GM19035 (cell line): ENCODE results near the gene UBB.

ENCODE experiments used
- ATAC-seq: cut with Tn5 transposase; IDR thresholded peaks from one replicate; pipeline ENCODE4 v1.9.1; 2021; ENCODE audit not compliant: unreplicated experiment

The UBB gene

DNA sequence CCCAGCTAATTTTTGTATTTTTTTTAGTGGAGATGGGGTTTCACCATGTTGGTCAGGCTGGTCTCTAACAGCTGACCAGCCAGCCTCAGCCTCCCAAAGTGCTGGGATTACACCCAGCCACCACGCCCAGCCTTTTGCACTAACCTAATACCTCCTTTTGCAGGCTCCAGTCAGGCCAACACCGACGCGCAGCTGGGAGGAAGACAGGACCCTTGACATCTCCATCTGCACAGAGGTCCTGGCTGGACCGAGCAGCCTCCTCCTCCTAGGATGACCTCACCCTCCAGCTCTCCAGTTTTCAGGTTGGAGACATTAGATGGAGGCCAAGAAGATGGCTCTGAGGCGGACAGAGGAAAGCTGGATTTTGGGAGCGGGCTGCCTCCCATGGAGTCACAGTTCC, 36.5 kb downstream of the UBB start:
- no peak for ATAC-seq

DNA sequence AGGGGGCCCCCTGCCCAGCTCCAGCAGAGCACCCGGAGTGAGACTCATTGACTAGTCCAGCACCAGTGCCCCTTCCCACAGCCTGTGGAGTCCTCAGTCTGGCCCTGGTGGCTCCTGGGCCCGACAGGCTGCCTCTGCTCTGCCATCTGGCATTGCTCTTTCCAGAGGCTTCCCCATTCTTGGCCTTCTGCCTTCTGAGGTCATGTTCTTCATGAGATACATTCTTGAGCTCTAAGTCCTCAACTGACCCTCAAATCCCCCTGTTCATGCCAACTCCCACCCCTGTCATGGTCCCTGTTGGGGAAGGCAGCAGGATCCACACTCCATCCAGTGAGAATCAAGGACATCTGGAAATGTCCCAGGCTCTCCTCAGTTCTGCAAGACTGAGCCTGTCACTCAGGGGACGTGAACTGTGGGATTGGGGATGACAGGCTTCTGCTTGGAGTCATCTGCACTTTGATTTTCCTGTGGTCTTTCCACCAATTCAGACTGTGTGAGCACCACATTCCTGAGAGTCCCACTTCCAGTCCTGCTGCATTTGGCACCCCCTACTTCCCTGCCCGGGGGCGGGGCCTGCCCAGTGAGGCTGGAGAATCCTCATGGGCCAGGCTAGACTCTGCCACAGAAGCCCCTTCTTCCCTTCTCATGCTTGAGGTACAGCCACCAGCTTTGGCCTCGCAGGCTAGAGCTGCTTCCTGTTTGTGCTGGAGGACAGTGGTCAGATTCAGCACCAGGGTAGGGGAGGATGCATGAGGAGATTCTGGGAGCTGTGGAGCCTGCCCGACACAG, 37.2 kb downstream of the UBB start:
- no peak for ATAC-seq

DNA sequence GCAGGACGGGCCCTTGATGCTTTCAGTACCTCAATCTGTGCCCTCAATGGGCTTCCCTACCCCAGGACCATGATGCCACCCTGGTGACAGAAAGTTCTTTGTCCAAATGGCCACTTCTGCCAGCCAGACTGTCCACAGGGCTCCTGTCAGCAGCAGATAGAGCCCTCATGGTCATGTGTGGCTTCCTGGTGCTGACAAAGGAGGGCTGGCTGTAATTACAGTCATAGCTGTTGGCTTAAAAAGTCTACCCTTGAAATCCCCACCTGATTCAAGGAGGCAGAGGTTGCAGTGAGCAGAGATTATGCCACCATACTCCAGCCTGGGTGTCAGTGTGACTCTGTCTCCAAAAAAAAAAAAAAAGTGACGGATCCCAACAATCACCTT, 37.8 kb downstream of the UBB start:
- ATAC-seq, result no peak

DNA sequence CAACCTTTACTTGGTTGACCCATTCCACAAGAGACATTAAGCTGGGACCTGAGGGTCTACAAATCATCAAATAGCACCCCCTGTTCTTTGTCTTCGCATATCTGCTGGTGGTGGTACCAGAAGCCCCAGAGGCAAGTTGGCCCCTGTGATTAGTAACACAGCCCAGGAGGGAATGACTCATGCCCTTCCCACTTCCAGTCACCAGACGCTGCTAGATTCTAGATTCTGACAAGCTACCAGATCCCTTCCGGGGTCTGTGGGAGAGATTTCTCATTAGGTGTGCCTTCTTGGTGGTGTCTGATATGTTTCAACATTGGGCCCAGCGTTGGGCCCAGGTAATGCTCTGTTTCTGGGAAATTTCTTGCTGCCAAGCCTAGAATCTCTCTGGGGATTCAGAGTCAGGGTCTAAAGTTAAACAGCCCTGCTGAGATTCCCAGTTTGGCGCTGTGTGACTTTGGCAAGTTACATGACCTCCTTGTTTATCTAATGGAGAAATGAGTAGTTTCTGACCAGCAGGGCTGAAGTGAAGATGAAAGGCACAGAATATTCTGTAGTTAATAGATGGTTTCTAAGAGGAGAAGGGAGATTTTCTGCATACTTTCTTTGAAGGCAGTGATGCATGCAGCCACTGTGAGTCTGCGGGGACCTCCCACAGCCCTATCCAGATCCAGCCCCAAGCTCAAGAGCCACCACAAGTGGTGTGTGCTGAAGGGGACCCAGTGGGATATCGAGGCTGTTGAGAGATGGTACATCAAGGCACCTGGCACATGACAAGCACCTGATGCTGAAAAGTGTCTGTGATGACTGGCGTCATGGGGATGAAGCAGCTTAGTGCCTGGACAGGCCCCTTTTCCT, 38.4 kb downstream of the UBB start:
- ATAC-seq, result no peak

DNA sequence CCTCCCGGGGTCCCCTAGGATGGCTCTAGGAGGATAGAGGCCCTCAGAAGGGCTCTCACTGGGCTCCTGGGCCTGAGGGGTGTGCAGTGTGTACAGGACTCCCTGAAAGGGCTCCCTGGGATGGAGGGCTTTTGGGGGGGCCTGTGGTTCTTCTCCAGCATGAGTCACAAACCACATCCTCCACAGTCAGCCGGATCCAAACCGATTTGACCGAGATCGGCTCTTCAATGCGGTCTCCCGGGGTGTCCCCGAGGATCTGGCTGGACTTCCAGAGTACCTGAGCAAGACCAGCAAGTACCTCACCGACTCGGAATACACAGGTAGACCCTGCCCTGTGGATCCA, 39.0 kb downstream of the UBB start:
- ATAC-seq, result no peak

DNA sequence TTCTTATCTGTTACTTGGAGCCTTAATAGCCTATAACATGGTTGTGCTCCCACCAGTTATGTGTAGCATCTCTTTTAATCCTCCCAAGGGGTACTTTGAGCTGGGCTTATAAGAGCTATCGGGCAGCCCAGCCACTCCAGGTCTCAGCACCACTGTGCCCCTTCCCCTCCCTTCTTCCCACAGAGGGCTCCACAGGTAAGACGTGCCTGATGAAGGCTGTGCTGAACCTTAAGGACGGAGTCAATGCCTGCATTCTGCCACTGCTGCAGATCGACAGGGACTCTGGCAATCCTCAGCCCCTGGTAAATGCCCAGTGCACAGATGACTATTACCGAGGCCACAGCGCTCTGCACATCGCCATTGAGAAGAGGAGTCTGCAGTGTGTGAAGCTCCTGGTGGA, 41.5 kb downstream of the UBB start:
- ATAC-seq, result no peak

DNA sequence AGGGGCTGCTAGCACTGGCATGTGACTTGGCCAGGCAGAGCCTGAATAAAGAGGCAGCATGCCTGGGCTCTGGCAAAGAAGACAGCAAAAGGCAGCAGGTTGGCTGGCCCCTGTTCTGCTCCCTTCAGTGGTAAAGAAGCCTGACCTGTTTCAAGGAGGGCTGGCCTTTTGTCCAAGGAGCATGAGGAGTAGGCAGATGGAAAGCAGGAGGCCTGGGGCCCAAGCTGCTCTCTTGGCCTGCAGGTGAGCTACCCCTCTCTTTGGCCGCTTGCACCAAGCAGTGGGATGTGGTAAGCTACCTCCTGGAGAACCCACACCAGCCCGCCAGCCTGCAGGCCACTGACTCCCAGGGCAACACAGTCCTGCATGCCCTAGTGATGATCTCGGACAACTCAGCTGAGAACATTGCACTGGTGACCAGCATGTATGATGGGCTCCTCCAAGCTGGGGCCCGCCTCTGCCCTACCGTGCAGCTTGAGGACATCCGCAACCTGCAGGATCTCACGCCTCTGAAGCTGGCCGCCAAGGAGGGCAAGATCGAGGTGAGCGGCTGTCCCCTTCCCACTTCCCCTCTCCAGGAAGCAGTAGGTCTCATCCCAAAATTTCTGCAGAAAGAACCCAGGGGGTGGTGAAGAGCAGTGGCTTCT, 42.5 kb downstream of the UBB start:
- ATAC-seq, result no peak

DNA sequence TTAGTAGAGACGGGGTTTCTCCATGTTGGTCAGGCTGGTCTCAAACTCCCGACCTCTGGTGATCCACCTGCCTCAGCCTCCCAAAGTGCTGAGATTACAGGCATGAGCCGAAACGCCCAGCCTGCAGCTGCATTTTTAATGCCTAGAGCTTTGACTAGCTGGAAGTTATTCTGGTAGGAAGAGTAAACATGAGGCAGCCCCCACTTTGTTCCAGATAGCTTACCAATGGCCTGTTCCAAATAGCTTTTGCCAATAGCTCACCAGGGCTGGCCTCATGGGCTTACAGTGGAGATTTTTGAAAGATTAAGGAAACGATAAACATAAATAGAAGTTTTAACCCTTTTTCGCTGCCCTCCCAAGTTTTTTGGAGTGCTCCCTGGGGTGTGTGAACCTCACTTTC, 44.3 kb downstream of the UBB start:
- ATAC-seq, result no peak

DNA sequence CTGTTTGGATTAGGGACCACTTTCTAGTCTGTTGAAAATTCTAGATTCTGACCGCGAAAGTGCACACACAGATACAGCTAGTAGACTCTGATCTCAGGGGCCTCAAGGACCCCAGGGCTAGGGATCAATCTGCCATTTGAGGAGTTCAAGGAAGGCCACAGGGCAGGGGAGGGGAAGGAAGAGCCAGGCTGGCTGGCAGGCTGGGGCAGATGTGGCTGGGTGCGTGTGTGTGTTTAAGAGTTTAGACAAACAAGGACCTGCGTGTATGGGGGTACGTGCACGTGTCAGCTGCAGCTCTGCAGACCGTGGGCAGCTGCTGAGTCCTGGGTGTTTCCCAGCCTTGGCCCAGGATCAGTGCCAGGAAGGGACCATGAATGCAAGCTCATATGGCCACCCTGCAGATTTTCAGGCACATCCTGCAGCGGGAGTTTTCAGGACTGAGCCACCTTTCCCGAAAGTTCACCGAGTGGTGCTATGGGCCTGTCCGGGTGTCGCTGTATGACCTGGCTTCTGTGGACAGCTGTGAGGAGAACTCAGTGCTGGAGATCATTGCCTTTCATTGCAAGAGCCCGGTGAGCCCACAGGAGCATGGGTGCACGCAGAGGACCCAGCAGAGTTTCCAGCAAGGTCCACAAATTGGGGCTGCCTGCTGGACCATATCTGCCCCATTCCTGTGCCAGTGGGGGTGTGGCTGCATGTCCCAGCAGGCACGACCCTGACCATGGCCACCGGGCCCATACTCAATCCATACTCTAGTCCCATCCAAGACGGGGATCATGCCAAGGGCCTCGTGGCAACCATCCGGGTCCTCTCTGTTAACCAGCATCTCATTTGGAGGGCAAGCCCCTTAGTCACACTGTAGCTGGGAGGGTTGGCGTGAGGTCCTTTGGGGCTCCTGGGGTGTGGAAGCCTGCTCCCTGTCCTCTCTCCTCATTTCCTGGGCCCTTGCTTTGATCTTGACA, 45.1 kb downstream of the UBB start:
- no peak for ATAC-seq

DNA sequence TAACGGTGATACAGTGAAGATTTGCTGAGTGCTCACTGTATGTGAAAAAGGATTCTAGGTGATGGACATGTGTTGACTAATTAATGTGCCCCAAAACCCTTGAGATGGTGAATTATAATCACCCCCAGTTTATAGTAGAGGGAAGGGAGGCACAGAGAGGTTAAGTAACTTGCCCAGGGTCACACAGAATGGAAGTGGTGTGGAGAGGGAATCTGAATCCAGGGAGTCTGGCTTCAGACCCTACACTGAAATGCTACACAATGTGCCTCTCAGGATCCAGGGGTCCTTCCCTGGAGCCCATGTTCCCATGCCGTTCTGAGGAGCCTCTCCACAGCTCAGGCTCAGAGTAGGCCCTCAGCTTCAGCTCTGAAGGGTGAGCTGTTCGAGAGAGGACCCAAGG, 46.1 kb downstream of the UBB start:
- ATAC-seq, result no peak

DNA sequence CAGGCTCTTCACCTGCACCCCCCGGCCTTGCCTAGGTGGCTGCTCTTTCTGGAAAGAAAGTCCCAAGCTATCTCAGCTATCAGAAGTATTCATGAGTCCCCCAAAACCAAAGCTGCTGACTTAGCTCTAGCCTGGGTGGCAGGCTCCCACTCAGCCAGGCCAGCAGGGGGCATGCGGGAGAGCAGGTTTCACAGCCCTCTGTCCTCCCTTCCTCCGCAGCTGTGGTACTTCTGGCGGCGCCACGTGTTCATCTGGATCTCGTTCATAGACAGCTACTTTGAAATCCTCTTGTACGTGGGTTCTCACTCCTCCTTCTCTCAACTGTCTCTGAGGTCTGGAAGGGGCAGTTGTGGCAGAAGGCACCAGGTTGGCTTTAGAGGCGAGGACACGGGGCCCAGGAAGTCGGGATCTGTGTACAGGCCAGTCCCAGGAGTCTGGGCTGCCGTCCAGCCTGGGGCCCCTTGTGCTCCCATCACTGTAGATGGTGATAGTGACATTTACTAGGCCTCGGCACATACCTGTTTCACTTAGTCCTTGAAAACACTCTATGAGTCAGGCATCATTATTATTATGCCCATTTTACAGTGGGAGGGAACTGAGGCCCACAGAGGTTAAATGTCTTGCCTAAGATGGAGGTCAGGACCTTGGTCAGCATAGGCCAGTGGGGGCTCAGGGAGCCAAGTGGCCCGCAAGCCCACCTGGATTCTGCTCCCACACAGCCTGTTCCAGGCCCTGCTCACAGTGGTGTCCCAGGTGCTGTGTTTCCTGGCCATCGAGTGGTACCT, 47.4 kb downstream of the UBB start:
- ATAC-seq, result no peak

DNA sequence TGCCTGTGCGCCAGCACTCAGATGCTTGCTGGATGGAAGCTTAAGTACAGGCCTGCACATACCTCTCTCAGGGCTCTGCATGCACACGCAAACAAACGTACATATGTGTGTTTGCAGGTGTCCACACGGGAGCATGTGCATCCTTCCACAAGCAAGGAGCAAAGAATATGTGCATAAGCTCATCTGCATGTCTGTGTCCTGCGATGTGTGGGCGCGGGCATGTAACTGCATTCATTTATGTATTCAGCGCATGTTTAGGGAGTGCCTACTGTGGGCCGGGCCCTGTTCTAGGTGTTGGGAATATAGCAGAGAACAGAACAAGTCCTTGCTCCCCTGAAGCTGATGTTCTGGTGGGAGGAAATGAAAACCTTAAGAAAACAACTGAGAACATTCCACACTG, 48.2 kb downstream of the UBB start:
- ATAC-seq, result no peak

DNA sequence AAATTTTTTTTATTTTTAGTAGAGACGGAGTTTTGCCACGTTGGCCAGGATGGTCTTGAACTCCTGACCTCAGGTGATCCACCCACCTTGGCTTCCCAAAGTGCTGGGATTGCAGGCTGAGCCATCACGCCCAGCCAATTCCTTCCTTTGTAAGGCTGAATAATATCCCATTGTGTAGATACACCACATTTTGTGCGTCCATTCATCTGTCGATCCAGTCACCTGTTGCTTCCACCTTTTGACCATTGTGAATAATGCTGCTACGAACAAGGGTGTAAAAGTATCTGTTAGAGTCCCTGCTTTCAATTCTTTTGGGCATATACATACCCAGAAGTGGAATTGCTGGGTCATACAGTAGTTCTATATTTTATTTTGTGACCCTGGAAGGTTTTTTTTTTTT, 49.8 kb downstream of the UBB start:
- ATAC-seq, result no peak

DNA sequence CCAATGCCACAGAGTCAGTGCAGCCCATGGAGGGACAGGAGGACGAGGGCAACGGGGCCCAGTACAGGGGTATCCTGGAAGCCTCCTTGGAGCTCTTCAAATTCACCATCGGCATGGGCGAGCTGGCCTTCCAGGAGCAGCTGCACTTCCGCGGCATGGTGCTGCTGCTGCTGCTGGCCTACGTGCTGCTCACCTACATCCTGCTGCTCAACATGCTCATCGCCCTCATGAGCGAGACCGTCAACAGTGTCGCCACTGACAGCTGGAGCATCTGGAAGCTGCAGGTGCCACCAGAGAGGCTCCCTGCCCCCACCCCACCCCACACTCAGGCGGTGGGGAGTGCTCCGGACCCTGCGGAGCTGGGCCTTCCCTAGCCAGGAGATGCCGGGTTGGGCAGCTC, 51.1 kb downstream of the UBB start:
- no peak for ATAC-seq
